Stimulated activated CD8-positive, alpha-beta memory T cell treated with anti-CD3 and anti-CD28 coated beads, Interleukin-4, amount 100 ng/mL, for 4 hours (primary cell): ENCODE measurements around the gene HAGHL.
"Not testable (repeated sequence)": the region's sequence is repeated elsewhere in the genome, so short reads cannot be mapped to it uniquely, and the experiment has no call there.

Experiments used
- DNase-seq, 2 donors: peaks; one replicate each; pipeline ENCODE4 v3.0.0-alpha.2; 2020; ENCODE audit warnings: low read depth in 2 of 2, low spot score in 1 of 2

Gene HAGHL

GRCh38 chr16:767743-768235 is 40.9 kb downstream of the HAGHL start:
- DNase-seq: no peak

- DNase-seq: no peak
Observed at GRCh38 chr16:768428-768827, 41.5 kb downstream of the HAGHL start.

- no peak for DNase-seq
Observed at GRCh38 chr16:769184-769784, 42.4 kb downstream of the HAGHL start.

DNA sequence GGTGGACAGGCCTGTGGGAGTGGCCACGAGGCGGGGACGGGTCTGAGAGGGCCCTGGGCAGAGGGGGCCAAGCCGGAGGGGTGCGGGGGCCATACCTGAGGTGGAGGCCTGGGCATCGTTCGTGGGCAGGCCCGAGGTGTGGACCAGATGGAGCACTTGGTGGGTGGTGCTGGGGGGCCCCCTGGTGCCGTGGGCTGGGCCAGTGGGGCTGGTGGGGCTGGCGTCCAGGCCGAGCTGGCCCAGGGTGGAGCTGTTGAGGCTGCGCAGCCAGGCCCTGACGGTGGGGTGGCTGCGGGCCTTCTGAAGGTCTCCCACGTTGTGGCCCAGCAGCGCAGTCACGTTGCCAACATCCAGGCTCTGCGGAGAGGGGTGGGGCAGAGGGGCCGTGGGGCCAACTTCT is 43.0 kb downstream of the HAGHL start:
- no peak for DNase-seq

DNA sequence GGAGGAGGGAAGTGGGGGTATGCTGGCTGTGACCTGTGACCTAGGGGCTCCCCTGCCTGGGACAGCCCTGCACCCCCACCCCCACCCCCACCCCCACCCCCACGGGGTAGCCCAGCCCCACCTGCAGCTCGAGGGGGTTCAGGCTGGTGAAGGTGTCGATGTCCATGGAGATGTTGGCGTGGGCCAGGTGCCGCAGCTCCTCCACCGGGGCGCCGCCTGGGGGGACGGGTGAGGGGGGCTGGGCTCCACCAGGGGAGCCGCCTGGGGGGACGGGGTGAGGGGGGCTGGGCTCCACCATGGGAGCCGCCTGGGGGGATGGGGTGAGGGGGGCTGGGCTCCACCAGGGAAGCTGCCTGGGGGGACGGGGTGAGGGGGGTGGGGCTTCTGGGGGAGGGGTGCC is 43.5 kb downstream of the HAGHL start:
- no peak for DNase-seq

- no peak for DNase-seq
Observed at GRCh38 chr16:772959-773358, 46.1 kb downstream of the HAGHL start.

GRCh38 chr16:774086-775001 is 47.4 kb downstream of the HAGHL start:
- DNase-seq: no peak

DNA sequence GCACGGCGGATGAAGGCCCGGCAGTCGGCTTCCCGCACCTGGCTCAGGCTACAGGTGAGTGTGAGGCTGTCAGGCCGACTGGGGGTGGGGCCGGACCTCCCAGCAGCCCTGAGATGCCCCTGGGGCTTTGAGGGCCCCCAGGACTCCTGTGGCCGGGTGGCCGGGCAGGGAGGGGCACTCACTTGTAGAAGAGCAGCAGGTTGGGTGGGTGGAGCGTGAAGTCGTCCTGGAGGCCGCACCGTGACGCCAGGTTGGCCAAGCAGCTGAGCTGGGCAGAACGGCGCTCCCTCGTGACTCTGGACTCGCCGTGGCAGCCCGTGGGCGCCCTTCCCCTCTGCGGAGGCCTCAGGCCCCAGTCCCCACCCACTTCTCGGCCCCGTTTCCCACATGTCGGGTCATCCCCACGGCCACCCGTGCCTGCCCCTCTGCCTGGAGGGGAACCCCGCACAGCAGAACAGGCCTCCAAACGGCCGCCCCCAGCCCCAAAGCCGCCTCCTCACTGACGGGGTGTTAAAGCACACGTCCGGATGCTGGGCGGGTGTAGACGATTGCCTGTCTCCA is 48.4 kb downstream of the HAGHL start:
- no peak for DNase-seq

DNA sequence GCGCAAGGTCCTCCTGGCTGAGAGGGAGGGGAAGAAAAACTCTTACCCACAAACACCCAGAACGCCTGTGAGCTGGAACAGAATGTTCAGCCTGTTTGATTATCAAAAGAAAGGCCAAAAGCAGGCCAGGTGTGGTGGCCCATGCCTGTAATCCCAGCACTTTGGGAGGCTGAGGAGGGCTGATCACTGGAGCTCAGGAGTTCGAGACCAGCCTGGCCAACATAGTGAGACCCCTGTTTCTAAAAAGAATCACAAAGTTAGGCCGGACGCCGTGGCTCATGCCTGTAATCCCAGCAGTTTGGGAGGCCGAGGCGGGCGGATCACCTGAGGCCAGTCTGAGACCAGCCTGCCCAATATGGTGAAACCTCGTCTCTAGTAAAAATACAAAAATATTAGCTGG is 49.4 kb downstream of the HAGHL start:
- not testable (repeated sequence) for DNase-seq

DNA sequence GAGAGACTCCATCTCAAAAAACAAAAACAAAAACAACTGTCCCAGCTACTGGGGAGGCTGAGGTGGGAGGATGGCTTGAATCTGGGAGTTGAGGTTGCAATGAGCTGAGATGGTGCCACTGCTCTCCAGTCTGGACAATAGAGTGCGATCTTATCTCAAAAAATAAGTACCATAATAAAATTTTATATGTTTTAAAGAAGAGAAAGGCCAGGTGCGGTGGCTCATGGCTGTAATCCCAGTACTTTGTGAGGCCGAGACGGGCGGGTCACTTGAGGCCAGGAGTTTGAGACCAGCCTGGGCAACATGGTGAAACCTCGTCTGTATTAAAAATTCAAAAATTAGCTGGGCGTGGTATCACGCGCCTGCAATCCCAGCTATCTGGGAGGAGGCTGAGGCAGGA is 49.9 kb downstream of the HAGHL start:
- no peak for DNase-seq

GRCh38 chr16:777826-778225 is 50.9 kb downstream of the HAGHL start:
- no peak for DNase-seq

- DNase-seq: no peak
Observed at GRCh38 chr16:778447-778846, 51.5 kb downstream of the HAGHL start.

DNA sequence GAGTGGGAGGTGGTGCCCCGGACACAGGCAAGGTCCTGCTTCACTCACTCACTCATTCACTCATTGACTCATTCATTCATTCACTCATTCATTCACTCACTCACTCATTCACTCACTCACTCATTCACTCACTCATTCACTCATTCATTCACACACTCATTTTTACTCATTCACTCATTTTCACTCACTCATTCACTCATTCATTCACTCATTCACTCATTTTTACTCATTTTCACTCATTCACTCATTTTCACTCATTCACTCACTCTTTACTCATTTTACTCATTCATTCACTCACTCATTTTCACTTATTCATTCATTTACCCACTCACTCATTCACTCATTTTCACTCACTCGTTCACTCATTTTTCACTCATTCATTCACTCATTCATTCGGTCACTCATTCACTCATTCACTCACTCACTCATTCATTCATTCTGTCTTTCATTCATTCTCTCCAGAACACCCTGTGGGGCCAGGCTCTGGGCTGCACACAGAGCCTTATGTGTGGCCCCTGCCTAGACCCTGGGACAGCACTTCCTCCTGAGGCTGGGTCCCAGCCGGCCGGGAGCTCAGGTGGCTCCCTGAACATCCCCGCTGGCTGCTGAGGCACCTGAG is 52.1 kb downstream of the HAGHL start:
- DNase-seq: no peak
